Endothelial cell of umbilical vein (primary cell): ENCODE results near the gene IKZF1. TPM values are rescaled to one million over a fixed set of nuclear protein-coding genes. Genes with fewer than 3 reads are reported as not detected.

Experiments used
- BruUV-seq: library from RNA; stranded (reverse); fragments of 400-500 nt; replicated peaks from 2 replicates; lab custom pipeline; 2021; lab: Mats Ljungman, UMichigan
- CTCF ChIA-PET: fragments of 300-600, 350-600 bp; sonication (Branson Sonifier 250); formaldehyde crosslinking; loops from one replicate; lab custom pipeline; 2021; ENCODE audit warnings: antibody characterized with exemption, inconsistent platforms; lab: Charles Lee
- POLR2A ChIA-PET: fragments of 300-600, 350-600 bp; sonication (Branson Sonifier 250); formaldehyde crosslinking; loops from one replicate; lab custom pipeline; 2021; ENCODE audit warnings: antibody characterized with exemption, inconsistent platforms; lab: Charles Lee
- DNase-seq: peaks from one replicate; pipeline ENCODE4 v3.0.0-alpha.2; 2011; ENCODE audit warnings: low read depth, low spot score
- FAIRE-seq: peaks from 2 replicates; lab custom pipeline; 2011; peaks lifted over from hg19 to GRCh38; lab: Jason Lieb, UNC
- H2AFZ ChIP-seq: 2 replicates; pipeline ENCODE4 v1.6.0; 2012; ENCODE audit warnings: low read depth, low read length, control low read depth, inconsistent platforms
- H3K27ac ChIP-seq: 2 replicates; pipeline ENCODE4 v1.5.1; 2011; ENCODE audit warnings: low read depth, mild to moderate bottlenecking, control low read depth, low read length, moderate library complexity; ENCODE audit not compliant: insufficient read depth
- H3K27me3 ChIP-seq, 2 experiments: 2 replicates each; pipeline versions ENCODE4 v1.6.0 to v1.6.1; 2011; ENCODE audit warnings: low read length in 2 of 2, mixed read lengths in 1 of 2; ENCODE audit not compliant: control insufficient read depth in 2 of 2, insufficient read depth in 2 of 2
- H3K36me3 ChIP-seq, 2 experiments: 2 replicates in 1 of 2; 3 replicates in 1 of 2; pipeline ENCODE4 v1.5.1; 2011; ENCODE audit warnings: low read length in 2 of 2, mild to moderate bottlenecking in 1 of 2, moderate library complexity in 1 of 2; ENCODE audit not compliant: control insufficient read depth in 2 of 2, insufficient read depth in 2 of 2; ENCODE audit errors: extremely low read depth in 1 of 2
- H3K4me1 ChIP-seq: 3 replicates; pipeline ENCODE4 v1.5.1; 2011; ENCODE audit warnings: mild to moderate bottlenecking, low read length; ENCODE audit not compliant: control insufficient read depth, insufficient read depth; ENCODE audit errors: extremely low read depth
- H3K4me2 ChIP-seq: 2 replicates; pipeline ENCODE4 v1.6.1; 2011; ENCODE audit warnings: low read length, control low read depth, mixed read lengths; ENCODE audit not compliant: insufficient read depth
- H3K4me3 ChIP-seq, 3 experiments: fragments of 200-600 bp in 1 of 3; sonication (generic), shearing (Covaris generic) in 1 of 3; replicated peaks in 1 of 3; 2 replicates each; pipeline ENCODE4 v1.5.1; 2011 to 2016; ENCODE audit warnings: control low read depth in 3 of 3, low read length in 3 of 3, mild to moderate bottlenecking in 2 of 3, inconsistent platforms in 1 of 3, low read depth in 1 of 3, moderate library complexity in 1 of 3; ENCODE audit not compliant: insufficient read depth in 1 of 3
- H3K79me2 ChIP-seq: 2 replicates; pipeline ENCODE4 v1.6.0; 2012; ENCODE audit warnings: low read length, inconsistent platforms; ENCODE audit not compliant: control insufficient read depth, insufficient read depth
- H3K9ac ChIP-seq: replicated peaks from 2 replicates; pipeline ENCODE3; 2011; ENCODE audit warnings: low read length, control low read depth; ENCODE audit not compliant: insufficient read depth; ENCODE audit errors: extremely low read depth
- H3K9me1 ChIP-seq: replicated peaks from 3 replicates; pipeline ENCODE4 v1.6.0; 2011; ENCODE audit warnings: mild to moderate bottlenecking, low read length; ENCODE audit not compliant: control insufficient read depth, insufficient read depth; ENCODE audit errors: extremely low read depth
- H3K9me3 ChIP-seq: replicated peaks from 2 replicates; pipeline ENCODE4 v1.5.1; 2012; ENCODE audit warnings: low read length, inconsistent platforms; ENCODE audit not compliant: control insufficient read depth, insufficient read depth
- H4K20me1 ChIP-seq: replicated peaks from 2 replicates; pipeline ENCODE3; 2011; ENCODE audit warnings: mild to moderate bottlenecking, low read length; ENCODE audit not compliant: control insufficient read depth, insufficient read depth; ENCODE audit errors: extremely low read depth
- CTCF ChIP-seq, 2 donors: IDR thresholded peaks; 1 replicate in 1 of 2; 2 replicates in 1 of 2; pipeline ENCODE4 v1.5.1; 2011; ENCODE audit warnings: low read length in 2 of 2, mild to moderate bottlenecking in 2 of 2, moderate library complexity in 2 of 2, control low read depth in 1 of 2, inconsistent platforms in 1 of 2, low read depth in 1 of 2; ENCODE audit not compliant: insufficient read depth in 1 of 2; ENCODE audit errors: extremely low read depth in 1 of 2
- EZH2 ChIP-seq: IDR thresholded peaks from 2 replicates; pipeline ENCODE4 v1.6.1; 2012; ENCODE audit warnings: borderline replicate concordance, low read depth, mild to moderate bottlenecking, moderate library complexity, low read length, inconsistent platforms; ENCODE audit not compliant: severe bottlenecking
- FOS ChIP-seq: IDR thresholded peaks from 2 replicates; pipeline ENCODE4 v1.6.1; 2011; ENCODE audit warnings: mild to moderate bottlenecking, low read length, moderate library complexity, borderline replicate concordance; ENCODE audit not compliant: insufficient read depth
- GATA2 ChIP-seq: IDR thresholded peaks from 2 replicates; pipeline ENCODE4 v1.7.0; 2011; ENCODE audit warnings: low read depth, mild to moderate bottlenecking, moderate library complexity, mixed read lengths, low read length; ENCODE audit not compliant: insufficient read length, insufficient read depth
- JUN ChIP-seq: IDR thresholded peaks from 2 replicates; pipeline ENCODE4 v1.6.1; 2011; ENCODE audit warnings: borderline replicate concordance, low read depth; ENCODE audit not compliant: insufficient read length, insufficient read depth
- MAX ChIP-seq: IDR thresholded peaks from 2 replicates; pipeline ENCODE4 v1.6.1; 2011; ENCODE audit not compliant: insufficient read depth, insufficient read length
- MYC ChIP-seq: IDR thresholded peaks from one replicate; pipeline ENCODE4 v1.6.1; 2011; ENCODE audit warnings: mild to moderate bottlenecking, low read depth, low read length
- POLR2A ChIP-seq: IDR thresholded peaks from 2 replicates; pipeline ENCODE4 v1.6.1; 2012; ENCODE audit warnings: low read depth, mild to moderate bottlenecking, control low read depth, low read length
- POLR2AphosphoS5 ChIP-seq: IDR thresholded peaks from 2 replicates; pipeline ENCODE4 v1.6.1; 2012; ENCODE audit warnings: low read depth, mild to moderate bottlenecking, control low read depth, low read length, moderate library complexity; ENCODE audit not compliant: insufficient read depth
- dilution Hi-C: fragments of 300-500 bp; cut with MboI; formaldehyde crosslinking; loops from one replicate; pipeline ENCODE4 v1.15.0; 2019; ENCODE audit warnings: low sequenced_read_pairs; ENCODE audit not compliant: extremely low pct_ligation_motif_present
- intact Hi-C: fragments of 100-400 bp; cut with micrococcal nuclease; formaldehyde crosslinking; loops from one replicate; pipeline ENCODE4 v1.10.0; 2022
- polyA plus RNA-seq, 4 experiments: library from polyadenylated mRNA; depleted of rRNA in 3 of 4; stranded (reverse) in 3 of 4; unstranded in 1 of 4; fragments of >200 nt; gene quantifications; 2 replicates each; pipeline versions ENCODE4 v1.2.1 to v1.2.3, GENCODE V29; 2011 to 2012; ENCODE audit warnings: missing spikeins in 1 of 4
- total RNA-seq: library from RNA; stranded (reverse); gene quantifications from 2 replicates; pipeline ENCODE4 v1.2.3, GENCODE V29; 2021

Gene IKZF1
- total and polyA plus RNA-seq, 2 donors (not counting 3 experiments of a cell fraction or from before 2014, with no cell fraction given) = 0.01 to 0.20 TPM

- DNase-seq (no peak), FAIRE-seq (no peak)
- Histone ChIP-seq H3K4me1 (no peaks in the 10 kb centered on the region), H2AFZ (no peak overlapping the region), H3K79me2 (no peaks in the 10 kb centered on the region), H3K27me3 (no peaks in the 10 kb centered on the region), H3K27ac (no peak overlapping the region), H3K9ac (no peak overlapping the region), H3K4me3 (no peak overlapping the region), H3K36me3 (no peaks in the 10 kb centered on the region), H4K20me1 (no peaks in the 10 kb centered on the region), H3K4me2 (no peak overlapping the region), H3K9me3 (no peaks in the 10 kb centered on the region), H3K9me1 (no peaks in the 10 kb centered on the region)
- dilution Hi-C loops (no loop called here), intact Hi-C loops (no loop called here)
- CTCF ChIA-PET = no interaction called here
- no TSS peak for BruUV-seq
- POLR2A ChIA-PET = no interaction called here
- TF ChIP-seq POLR2AphosphoS5 = no peak
- no peak for TF ChIP-seq FOS
- TF ChIP-seq MYC = no peak
- TF ChIP-seq GATA2 = no peak
Measured at GRCh38 chr7:50273301-50273700, 31.2 kb upstream of the IKZF1 start.

GRCh38 chr7:50273870-50274269, 30.6 kb upstream of the IKZF1 start:
- dilution Hi-C loops = no loop called here
- Histone ChIP-seq H3K4me3 (no peak overlapping the region), H3K79me2 (no peaks in the 10 kb centered on the region), H2AFZ (no peak overlapping the region), H4K20me1 (no peaks in the 10 kb centered on the region), H3K9ac (no peak overlapping the region), H3K9me3 (no peaks in the 10 kb centered on the region), H3K27me3 (no peaks in the 10 kb centered on the region), H3K4me2 (no peak overlapping the region), H3K36me3 (no peaks in the 10 kb centered on the region), H3K9me1 (no peaks in the 10 kb centered on the region), H3K4me1 (no peaks in the 10 kb centered on the region), H3K27ac (no peak overlapping the region)
- intact Hi-C loops = no loop called here
- no TSS peak for BruUV-seq
- FAIRE-seq (no peak), DNase-seq (no peak)
- ChIA-PET POLR2A (no interaction called here), CTCF (interaction anchor here (1.2 kb wide), 2 partner anchors 13 to 889 kb away, joined by 3 read pairs; no protein-coding TSS in a partner anchor)
- TF ChIP-seq GATA2 (no peak), POLR2A (no peak), EZH2 (no peak), POLR2AphosphoS5 (no peak), FOS (no peak), MAX (no peak), CTCF (IDR thresholded peaks at IDR 0.05; ENCODE audit: extremely low read depth in 1 of 2, insufficient read depth in 1 of 2, low read depth in 1 of 2, low read length in 2 of 2) (no peak), MYC (no peak), JUN (no peak)
